GM12865 (cell line): ENCODE measurements around the gene ATP6V0B.
A peak's percentile ranks its signal among the peaks of the same experiment; 100 is the strongest.

Experiments used
- DNase-seq: peaks from one replicate; pipeline ENCODE4 v3.0.0; 2010; ENCODE audit warnings: low read depth
- H3K4me3 ChIP-seq: 2 replicates; pipeline ENCODE4 v1.5.1; 2011; ENCODE audit warnings: mild to moderate bottlenecking, low read depth, low read length, control low read depth
- CTCF ChIP-seq: IDR thresholded peaks from 2 replicates; pipeline ENCODE4 v1.5.1; 2011; ENCODE audit warnings: low read length, control low read depth, low read depth, inconsistent platforms; ENCODE audit not compliant: insufficient read depth; ENCODE audit errors: missing control alignments

The ATP6V0B gene

GRCh38 chr1:43980255-43981134 is 5.7 kb downstream of the ATP6V0B start:
- DNase-seq: no peak
- H3K4me3 ChIP-seq: peak overlapping the region; percentile 68
- no peak for TF ChIP-seq CTCF

- no peak overlapping the region for H3K4me3 ChIP-seq
- no peak for DNase-seq
- TF ChIP-seq CTCF: no peak
Measured at GRCh38 chr1:43981135-43981491, 6.4 kb downstream of the ATP6V0B start.

DNA sequence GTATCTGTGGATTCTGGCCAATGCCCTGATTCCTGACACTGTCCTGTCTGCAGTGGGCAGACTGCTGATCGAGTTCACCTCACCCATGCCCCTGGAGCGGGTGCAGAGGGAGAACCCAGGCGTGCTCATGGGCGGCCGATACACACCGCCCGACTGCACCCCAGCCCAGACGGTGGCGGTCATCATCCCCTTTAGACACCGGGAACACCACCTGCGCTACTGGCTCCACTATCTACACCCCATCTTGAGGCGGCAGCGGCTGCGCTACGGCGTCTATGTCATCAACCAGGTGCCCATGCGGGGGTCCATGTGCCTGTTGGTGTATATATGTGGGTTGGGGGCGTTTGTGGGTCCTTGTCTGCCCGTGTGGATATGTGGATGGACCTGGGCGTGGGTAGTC is 6.9 kb downstream of the ATP6V0B start:
- DNase-seq: no peak
- no peak overlapping the region for H3K4me3 ChIP-seq
- no peak for TF ChIP-seq CTCF

DNA sequence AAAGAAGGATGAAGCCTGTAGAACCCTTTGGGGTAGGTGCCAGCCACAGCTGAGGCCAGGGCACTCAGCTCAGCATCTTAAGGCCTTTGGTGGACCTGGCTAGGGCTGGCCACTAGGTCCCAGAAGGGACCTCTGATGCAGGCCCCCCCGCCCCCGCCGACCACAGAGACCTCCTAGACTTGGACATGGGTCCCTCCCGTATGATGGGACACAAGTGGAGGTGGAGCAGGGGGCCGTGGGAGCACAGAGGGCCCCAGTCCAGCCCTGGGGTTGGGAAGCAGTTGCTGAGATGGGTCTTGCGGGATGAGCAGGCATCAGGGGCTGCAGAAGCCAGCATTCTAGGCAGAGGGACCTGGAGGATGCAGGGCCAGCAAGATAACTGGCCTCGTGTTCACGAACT is 7.5 kb downstream of the ATP6V0B start:
- no peak for DNase-seq
- TF ChIP-seq CTCF: no peak
- H3K4me3 ChIP-seq: no peak overlapping the region

GRCh38 chr1:43982808-43983207 is 8.0 kb downstream of the ATP6V0B start:
- no peak for DNase-seq
- TF ChIP-seq CTCF: no peak
- H3K4me3 ChIP-seq: no peak overlapping the region

DNA sequence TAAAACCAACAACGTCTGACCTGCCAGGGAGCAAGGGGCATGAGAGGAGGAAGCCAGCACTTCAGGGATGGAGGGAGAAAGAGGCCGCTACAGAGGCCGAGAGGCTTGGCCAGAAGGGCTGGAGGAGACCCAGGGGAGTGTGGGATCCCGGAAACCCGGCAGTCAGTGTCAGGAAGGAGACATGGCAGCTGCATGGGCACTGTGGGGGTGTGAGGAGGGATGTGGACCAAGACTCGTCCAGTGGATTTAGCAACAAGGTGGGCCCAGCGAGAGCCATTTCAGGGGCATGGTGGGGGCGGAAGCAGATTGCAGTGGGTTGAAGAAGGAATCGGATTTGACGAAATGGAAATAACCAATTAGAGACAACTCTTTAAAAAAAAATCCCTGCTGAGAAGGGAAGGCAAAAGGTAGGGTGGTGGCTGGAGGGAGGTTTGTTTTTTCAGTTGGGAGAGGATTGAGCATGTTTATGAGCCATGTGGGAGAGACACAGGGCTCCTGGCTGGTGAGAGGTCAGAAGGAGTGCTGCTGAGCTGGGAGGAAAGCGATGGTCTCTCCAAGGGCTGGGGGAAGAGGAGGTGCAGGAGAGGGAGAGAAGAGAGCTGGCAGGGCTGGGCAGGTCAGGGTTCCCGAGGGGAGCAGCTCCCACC is 8.6 kb downstream of the ATP6V0B start:
- no peak for TF ChIP-seq CTCF
- DNase-seq: no peak
- H3K4me3 ChIP-seq: no peak overlapping the region

- no peak for DNase-seq
- H3K4me3 ChIP-seq: no peak overlapping the region
- no peak for TF ChIP-seq CTCF
Measured at GRCh38 chr1:43984855-43985254, 10.1 kb downstream of the ATP6V0B start.
